ENCODE results near the gene RHD.
"Not testable (repeated sequence)": the region's sequence is repeated elsewhere in the genome, so short reads cannot be mapped to it uniquely, and the experiment has no call there.

The RHD gene

GRCh38 chr1:25259813-25260212, 12.5 kb upstream of the RHD start:
- DNase-seq = not testable (repeated sequence)

DNA sequence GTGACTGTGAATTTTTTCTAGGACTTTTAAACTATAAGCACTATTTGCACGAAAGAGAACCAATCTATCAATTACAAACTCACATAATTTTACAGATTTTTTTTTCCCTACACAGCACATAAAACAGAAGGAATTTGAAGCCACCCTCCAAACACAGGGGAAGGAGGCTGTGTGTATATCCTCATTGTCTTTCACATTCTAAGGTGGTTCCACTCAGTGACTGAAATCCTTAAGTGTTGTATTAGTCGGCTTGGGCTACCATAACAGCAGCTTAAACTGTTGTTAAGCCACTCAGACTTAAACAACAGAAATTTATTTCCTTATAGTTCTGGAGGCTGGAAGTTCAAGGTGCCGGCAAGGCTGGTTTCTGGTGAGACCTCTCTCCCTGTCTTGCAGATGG, 12.0 kb upstream of the RHD start:
- not testable (repeated sequence) for DNase-seq

- DNase-seq = not testable (repeated sequence)
These were observed 5.6 kb upstream of the RHD start for GRCh38 chr1:25266554-25267287.

- DNase-seq = peak; percentile 90
These were observed 4.8 kb upstream of the RHD start for GRCh38 chr1:25267288-25268142.

- not testable (repeated sequence) for DNase-seq
These were observed 4.1 kb upstream of the RHD start for GRCh38 chr1:25268143-25268760.

DNA sequence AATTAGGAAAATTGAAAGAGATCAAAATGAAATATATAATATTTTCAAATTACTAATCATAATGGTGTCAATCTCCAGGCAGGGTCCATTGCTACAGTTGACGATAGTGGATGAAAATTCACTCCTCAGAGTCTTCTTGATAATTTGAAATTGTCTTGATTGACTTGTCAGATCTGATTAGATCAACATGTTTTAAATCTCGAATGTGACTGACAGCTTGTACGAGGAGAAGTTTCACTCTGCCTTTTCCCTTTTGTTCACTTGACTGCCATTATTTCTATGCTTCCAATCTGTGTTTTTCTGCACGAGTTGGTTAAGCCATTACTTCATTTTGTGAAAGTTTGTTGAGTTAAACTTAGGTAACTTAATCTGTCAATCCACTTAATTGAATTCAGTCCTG, 3.3 kb downstream of the RHD start:
- DNase-seq = not testable (repeated sequence)

- DNase-seq = not testable (repeated sequence)
These were observed 5.0 kb downstream of the RHD start for GRCh38 chr1:25277295-25277694.

- not testable (repeated sequence) for DNase-seq
These were observed 6.0 kb downstream of the RHD start for GRCh38 chr1:25278358-25278757.

DNA sequence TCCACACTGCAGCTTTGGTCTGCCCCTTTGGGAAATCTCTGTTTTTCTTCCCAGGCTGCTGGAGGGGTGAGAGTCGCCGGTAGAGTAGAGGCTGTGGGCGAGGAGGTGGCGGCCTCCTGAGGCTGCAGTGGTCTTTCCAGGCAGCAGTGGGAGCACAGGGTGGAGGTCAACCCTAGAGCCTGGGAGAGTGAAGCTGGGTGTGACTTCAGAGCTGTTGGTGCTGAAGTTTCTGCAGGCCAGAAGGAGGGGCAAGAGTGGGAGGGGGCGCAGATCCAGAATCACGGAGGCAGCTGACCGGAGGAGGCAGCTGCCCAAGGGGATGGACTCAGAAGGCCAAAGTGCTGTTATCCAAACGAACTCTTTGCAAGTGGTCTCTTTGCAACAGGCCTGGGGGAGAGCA, 6.5 kb downstream of the RHD start:
- not testable (repeated sequence) for DNase-seq

DNA sequence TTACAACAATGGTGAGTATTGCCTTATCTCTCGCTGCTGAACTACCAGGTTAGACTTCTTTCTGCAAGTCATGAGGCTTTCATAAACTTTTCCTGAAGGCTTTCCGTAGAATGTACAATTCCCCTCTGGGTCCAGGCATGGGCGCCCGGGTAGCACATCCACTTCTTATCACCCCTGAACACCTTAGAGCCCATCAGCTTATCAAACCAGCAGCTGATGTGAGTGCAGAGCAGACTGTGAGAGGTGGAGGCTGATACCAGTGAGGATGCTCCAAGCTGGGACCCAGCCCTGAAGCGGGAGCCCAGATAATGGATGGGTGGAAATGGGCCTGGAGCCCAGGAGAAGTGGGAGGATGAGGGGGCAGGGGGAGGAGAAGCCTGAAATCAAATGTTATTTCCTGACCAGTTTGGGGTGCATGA, 7.4 kb downstream of the RHD start:
- DNase-seq = not testable (repeated sequence)

DNA sequence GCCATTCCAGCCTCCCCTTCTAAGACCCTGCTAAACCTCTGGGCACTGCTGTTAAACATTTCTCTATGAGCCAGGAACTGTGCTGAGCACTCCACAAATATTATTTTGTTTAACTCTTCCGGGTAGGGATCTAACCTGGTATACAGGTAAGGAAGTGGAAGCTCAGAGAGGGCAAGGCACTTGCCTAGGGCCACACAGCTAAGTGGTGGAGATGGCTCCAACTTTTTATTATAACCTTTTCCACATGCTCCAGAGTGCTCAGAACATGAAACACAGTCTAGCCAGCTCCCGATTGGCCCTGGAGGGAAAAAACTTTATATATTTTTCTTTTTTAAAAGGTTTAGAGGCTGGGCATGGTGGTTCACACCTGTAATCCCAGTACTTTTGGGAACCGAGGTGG, 13.6 kb downstream of the RHD start:
- not testable (repeated sequence) for DNase-seq

DNA sequence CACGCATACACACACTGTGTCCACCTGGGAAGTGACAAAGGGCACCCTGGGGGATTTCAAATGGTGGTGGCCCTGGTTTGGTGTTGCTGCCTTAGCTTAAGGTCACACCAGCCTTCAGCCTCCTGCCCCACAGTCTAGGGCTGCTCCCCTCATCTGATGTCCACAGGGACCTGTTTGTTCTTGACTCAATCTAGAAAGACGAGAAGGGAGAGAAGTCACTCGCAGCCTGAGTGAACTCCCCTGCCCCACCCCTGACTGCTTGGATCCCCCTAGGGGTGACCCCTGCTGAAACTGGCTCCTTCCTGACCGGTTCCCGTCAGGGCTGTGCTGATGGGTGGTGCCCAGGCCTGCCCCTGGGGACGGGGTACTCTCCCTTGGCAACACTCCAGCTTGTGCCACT, 14.9 kb downstream of the RHD start:
- DNase-seq = not testable (repeated sequence)

GRCh38 chr1:25288573-25289101, 16.3 kb downstream of the RHD start:
- not testable (repeated sequence) for DNase-seq

DNA sequence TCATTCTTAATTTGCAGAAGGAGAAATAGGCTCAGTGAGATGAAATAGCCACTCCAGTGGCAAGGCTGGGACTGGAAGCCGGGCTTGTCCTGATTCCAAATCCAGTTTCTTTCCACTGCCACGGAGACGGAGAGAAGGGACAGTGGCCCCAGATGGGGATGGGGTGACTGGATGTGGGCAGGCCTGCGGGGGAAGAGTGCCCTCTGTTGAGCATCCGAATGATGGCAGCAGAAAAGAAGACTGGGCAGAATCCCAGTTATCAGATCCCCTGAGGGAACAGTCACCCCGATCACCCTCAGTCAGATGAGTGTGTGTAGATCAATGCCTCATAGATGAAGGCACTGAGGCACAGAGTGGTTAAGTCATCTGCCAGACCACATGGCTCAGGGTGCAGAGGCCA, 17.7 kb downstream of the RHD start:
- not testable (repeated sequence) for DNase-seq

DNA sequence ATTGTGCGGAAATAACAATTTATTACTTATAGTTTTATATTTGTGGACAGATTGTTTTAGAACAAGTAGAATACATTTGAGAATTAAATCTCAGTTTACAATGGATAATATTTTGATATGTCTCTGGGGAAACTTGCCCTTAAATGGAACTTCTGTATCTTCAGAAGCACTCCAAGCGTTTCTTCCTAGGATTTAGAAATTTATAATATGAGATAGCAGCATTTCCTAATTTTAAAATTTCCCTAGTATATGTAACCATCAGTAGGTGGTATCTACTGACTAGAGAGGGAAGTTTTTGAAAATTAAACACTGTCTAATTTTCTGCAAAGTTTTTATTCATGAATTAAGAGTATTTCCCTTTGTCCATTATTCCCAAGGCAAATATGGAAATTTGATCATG, 21.1 kb downstream of the RHD start:
- DNase-seq = not testable (repeated sequence)

DNA sequence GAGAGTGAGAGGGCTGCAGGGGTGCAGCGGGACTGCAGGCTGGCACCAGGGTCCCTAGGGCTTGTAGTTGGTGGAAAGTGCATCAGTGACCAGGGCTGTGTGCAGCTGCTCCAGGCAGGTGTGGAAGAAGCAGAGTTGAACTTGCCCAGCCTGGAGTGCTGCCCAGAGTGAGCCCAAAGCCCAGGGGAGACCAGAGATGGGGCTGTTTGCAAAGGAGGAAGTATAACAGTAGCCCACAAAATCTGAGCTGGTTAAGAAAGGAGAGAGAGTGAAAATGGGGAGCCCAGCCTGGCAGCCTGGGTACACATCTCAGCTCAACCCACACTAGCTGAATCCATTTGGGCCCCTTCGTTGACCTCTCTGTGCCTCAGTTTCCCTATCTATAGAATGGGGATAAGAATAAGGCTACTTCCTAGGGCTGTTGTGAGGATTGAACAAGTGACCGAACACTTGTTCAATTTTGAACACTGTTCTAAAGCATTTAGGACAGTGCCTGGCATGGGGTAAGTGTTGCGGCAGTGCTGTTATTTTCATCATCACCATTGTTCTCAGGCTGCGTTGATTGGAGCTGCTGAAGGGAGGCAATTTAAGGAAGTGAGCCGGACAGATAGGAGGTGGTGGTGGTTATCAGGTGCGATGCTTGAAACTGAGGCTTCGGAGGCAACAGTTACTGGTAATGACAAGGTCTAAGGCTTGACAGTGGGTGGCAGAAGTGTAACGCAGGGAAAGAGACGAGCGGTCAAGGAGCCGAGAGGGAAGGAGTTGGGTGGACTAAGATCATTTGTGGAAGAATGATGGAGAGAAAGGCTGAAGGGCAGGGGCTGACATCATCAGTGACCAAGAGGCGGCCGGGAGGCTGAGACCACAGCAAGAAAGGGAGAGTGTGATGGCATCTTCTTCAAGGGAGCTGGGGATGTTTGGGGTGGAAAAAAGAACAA, 22.8 kb downstream of the RHD start:
- DNase-seq = not testable (repeated sequence)

DNA sequence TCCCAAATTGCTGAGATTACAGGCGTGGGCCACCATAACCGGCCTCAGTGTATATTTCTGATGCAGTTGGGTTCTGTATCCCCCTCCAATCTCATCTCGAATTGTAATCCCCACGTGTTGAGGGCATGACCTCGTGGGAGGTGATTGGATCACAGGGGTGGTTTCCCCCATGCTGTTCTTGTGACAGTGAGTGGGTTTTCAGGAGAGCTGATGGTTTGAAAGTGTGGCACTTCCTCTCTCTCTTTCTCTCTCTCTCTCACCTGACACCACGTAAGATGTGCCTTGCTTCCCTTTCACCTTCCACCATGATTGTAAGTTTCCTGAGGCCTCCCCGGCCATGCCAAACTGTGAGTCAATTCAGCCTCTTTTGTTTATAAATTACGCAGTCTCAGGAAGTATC, 24.2 kb downstream of the RHD start:
- DNase-seq = not testable (repeated sequence)

GRCh38 chr1:25300729-25301128, 28.4 kb downstream of the RHD start:
- DNase-seq = not testable (repeated sequence)

DNA sequence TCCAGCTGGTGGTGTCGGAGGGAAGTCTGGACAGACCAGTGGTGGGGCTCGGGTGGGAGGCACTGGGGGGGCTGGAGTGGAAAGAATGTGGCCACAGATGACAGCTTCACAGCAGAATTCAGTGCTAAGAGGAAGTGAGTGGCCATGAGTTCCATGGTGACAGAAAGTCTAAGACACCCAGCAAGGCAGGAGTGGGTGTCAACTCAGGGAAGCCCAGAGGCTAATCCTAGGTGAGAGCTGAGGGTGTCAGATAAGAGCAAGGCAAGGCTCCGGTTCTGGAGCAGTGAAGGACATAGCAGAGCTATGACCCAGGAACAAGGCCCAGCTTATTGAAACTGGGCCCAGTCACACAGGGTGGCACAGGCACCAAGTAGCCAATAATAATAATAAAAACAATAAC, 30.0 kb downstream of the RHD start:
- DNase-seq = not testable (repeated sequence)

GRCh38 chr1:25304936-25305335, 32.6 kb downstream of the RHD start:
- not testable (repeated sequence) for DNase-seq

GRCh38 chr1:25308168-25308567, 35.9 kb downstream of the RHD start:
- not testable (repeated sequence) for DNase-seq

GRCh38 chr1:25309085-25309484, 36.8 kb downstream of the RHD start:
- not testable (repeated sequence) for DNase-seq
